ENCODE data around the gene FAM241B. TPM values are rescaled to one million over a fixed set of nuclear protein-coding genes. Genes with fewer than 3 reads are reported as not detected.

Gene FAM241B
- total and polyA plus RNA-seq, 2 donors (not counting 1 experiment from before 2014, with no cell fraction given) = 0.54 to 0.64 TPM

DNA sequence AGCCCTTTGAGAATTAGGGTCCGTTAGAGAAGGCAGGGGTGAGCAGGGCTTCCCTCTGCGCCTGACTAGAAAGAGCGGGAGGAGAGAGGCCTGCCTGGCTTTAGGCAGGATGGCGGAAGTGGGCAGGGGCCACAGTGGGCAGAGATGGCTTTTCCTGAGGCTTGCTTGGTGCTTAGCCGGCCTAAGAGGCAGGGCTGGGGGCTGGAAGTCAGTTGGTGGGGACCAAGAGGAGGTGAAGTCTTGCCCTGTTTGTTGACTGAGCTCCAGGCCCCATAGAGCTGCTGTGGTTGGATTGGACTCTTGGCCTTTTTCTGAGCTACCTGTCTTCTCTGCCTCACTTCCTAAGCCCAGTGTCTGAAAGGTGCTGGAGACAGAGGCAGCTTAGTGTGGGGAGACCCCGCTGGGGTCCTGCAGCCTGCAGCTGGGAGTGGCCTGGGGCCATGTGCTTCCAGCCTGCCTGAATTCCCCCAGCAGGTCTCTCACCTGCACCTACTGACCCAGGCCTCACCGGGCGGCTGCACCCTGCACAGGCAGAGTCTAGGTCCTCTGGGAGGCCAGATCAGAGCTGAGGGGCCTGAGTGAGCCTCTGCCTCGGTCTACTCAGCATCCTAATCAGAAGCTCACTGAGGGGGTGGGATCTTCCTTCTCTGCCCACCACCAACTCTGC lies 4.8 kb downstream of the FAM241B start:
- Mint-ChIP-seq H3K9me3 (ENCODE audit: insufficient read depth) (no peaks in the 10 kb centered on the region), H3K4me1 (peaks cover 6% of the 10 kb centered on the region), H3K27me3 (peaks cover 16% of the 10 kb centered on the region), H3K4me3 (no peak overlapping the region), H3K27ac (no peak overlapping the region)
- H3K79me2 ChIP-seq (ENCODE audit: control insufficient read depth, insufficient read depth, low read length) = no peaks in the 10 kb centered on the region
- H3K36me3 ChIP-seq (replicated peaks in 1 of 2; ENCODE audit: control extremely low read depth in 1 of 2, control insufficient read depth in 1 of 2, extremely low read depth in 1 of 2, insufficient read depth in 2 of 2, low read length in 1 of 2) = no peaks in the 10 kb centered on the region
- H3K9me3 ChIP-seq (ENCODE audit: control extremely low read depth in 1 of 3, control insufficient read depth in 2 of 3, insufficient read depth in 1 of 3, low read length in 2 of 3) = peaks cover 0 to 1% (median 0%) of the 10 kb centered on the region in 3 donors
- no peak overlapping the region for H3K9ac ChIP-seq (ENCODE audit: low read length)
- TF ChIP-seq, protein P1, sequence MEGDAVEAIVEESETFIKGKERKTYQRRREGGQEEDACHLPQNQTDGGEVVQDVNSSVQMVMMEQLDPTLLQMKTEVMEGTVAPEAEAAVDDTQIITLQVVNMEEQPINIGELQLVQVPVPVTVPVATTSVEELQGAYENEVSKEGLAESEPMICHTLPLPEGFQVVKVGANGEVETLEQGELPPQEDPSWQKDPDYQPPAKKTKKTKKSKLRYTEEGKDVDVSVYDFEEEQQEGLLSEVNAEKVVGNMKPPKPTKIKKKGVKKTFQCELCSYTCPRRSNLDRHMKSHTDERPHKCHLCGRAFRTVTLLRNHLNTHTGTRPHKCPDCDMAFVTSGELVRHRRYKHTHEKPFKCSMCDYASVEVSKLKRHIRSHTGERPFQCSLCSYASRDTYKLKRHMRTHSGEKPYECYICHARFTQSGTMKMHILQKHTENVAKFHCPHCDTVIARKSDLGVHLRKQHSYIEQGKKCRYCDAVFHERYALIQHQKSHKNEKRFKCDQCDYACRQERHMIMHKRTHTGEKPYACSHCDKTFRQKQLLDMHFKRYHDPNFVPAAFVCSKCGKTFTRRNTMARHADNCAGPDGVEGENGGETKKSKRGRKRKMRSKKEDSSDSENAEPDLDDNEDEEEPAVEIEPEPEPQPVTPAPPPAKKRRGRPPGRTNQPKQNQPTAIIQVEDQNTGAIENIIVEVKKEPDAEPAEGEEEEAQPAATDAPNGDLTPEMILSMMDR (IDR thresholded peaks at IDR 0.05) = no peak
- TF ChIP-seq EZH2 (IDR thresholded peaks at IDR 0.05; ENCODE audit: borderline replicate concordance, insufficient read depth, low read depth, low read length, poor library complexity, severe bottlenecking) = no peak
- peaks cover 0 to 2% of the 10 kb centered on the region in 2 donors for H3K4me1 ChIP-seq (ENCODE audit: control insufficient read depth in 2 of 2, insufficient read depth in 2 of 2, low read length in 2 of 2)
- H3K4me3 ChIP-seq (ENCODE audit: control extremely low read depth in 1 of 5, extremely low read depth in 1 of 5, insufficient read depth in 1 of 5, low read depth in 2 of 5, low read length in 4 of 5) = no peak overlapping the region
- H3K4me2 ChIP-seq (replicated peaks; ENCODE audit: low read depth, low read length, poor library complexity, severe bottlenecking) = no peak overlapping the region
- ChIA-PET POLR2A (no interaction called here), CTCF (interaction anchor here (1.2 to 10.9 kb wide), 3 partner anchors 119 to 396 kb away, joined by 3 to 120 read pairs (median 6); no protein-coding TSS in a partner anchor)
- ATAC-seq (ENCODE audit: low read depth) = no peak
- DNase-seq = no peak
- H3K27me3 ChIP-seq (replicated peaks in 1 of 4; ENCODE audit: control extremely low read depth in 1 of 4, control insufficient read depth in 3 of 4, insufficient read depth in 4 of 4, low read length in 3 of 4) = peaks cover 0 to 11% (median 0%) of the 10 kb centered on the region in 4 experiments
- no peaks in the 10 kb centered on the region for H4K20me1 ChIP-seq (ENCODE audit: control insufficient read depth, insufficient read depth, low read length, poor library complexity, severe bottlenecking)
- no peak overlapping the region for H2AFZ ChIP-seq (ENCODE audit: insufficient read depth, low read depth, low read length, poor library complexity, severe bottlenecking)
- no peak overlapping the region for H3K27ac ChIP-seq (ENCODE audit: low read length in 2 of 2)
- WGBS (ENCODE audit: insufficient coverage) = 92% methylated on average over 9 of the region's 9 CpGs
- intact Hi-C loops (cut with micrococcal nuclease) = no loop called here
